NCI-H146 (cell line): ENCODE measurements around the gene LRRC40.

Source experiments
- DNase-seq: peaks from one replicate; lab custom pipeline; 2025; lab: John Stamatoyannopoulos, UW

LRRC40 gene

GRCh38 chr1:70115315-70115714 lies 90.1 kb downstream of the LRRC40 start:
- no peak for DNase-seq

GRCh38 chr1:70112838-70113237 lies 92.5 kb downstream of the LRRC40 start:
- DNase-seq = no peak

- no peak for DNase-seq
These were observed 96.1 kb downstream of the LRRC40 start for GRCh38 chr1:70109241-70109640.

- no peak for DNase-seq
These were observed 101.6 kb downstream of the LRRC40 start for GRCh38 chr1:70103770-70104169.

- DNase-seq = no peak
These were observed 103.6 kb downstream of the LRRC40 start for GRCh38 chr1:70101774-70102173.

- no peak for DNase-seq
These were observed 104.1 kb downstream of the LRRC40 start for GRCh38 chr1:70101231-70101630.
